Subcutaneous adipose tissue (tissue), 4 donors: Measurements from ENCODE around the gene GAK. TPM values are rescaled to one million over a fixed set of nuclear protein-coding genes. Genes with fewer than 3 reads are reported as not detected.

Experiments
- CTCF ChIP-seq: fragments of 450-650 bp; IDR thresholded peaks from one replicate; pipeline ENCODE4 v1.5.1; 2016; ENCODE audit warnings: low read depth, mild to moderate bottlenecking, control low read depth, antibody characterized with exemption, moderate library complexity
- total RNA-seq, 4 donors: library from RNA; depleted of rRNA; stranded (reverse); fragments of >200 nt; gene quantifications; one replicate each; pipeline ENCODE4 v1.1.0, GENCODE V29; 2016

The GAK gene
- 100 to 1,000 TPM in 1 of 4 donors, 10 to 100 TPM in 3; 37.3 to 124 (median 58.7) TPM for total RNA-seq

GRCh38 chr4:931960-932712 lies at the start of gene GAK, which contains the start of gene TMEM175:
Gene GAK, minus strand, starts transcription at chr4:932316. Its CDS starts 129 bp downstream, at chr4:932187.
Gene TMEM175, plus strand, starts transcription at chr4:932460. Its CDS starts 15,280 bp downstream, at chr4:947740.
- no peak for TF ChIP-seq CTCF

GRCh38 chr4:978957-979701 lies 47.0 kb upstream of the GAK start:
- TF ChIP-seq CTCF: no peak

- TF ChIP-seq CTCF: no peak
Measured at GRCh38 chr4:974668-975067, 42.6 kb upstream of the GAK start.

- TF ChIP-seq CTCF: no peak
Measured at GRCh38 chr4:973431-974397, 41.6 kb upstream of the GAK start, which contains the start of gene DGKQ. Gene DGKQ, minus strand, starts transcription at chr4:973569. Its CDS starts 87 bp downstream, at chr4:973482.

GRCh38 chr4:972651-973424 lies 40.7 kb upstream of the GAK start:
- TF ChIP-seq CTCF: no peak

- TF ChIP-seq CTCF: no peak
Measured at GRCh38 chr4:971666-972500, 39.8 kb upstream of the GAK start.
